Neural progenitor cell (in vitro differentiated cells): ENCODE measurements around the gene VAX1. TPM values are rescaled to one million over a fixed set of nuclear protein-coding genes. Genes with fewer than 3 reads are reported as not detected.
"Not testable (repeated sequence)": the region's sequence is repeated elsewhere in the genome, so short reads cannot be mapped to it uniquely, and the experiment has no call there.

Source experiments
- DNase-seq: peaks from one replicate; pipeline ENCODE4 v3.0.0-alpha.2; 2016; ENCODE audit warnings: low spot score
- H2AFZ ChIP-seq: fragments of 200-600 bp; sonication (generic); replicated peaks from 2 replicates; pipeline ENCODE4 v1.6.1; 2016; ENCODE audit warnings: antibody characterized with exemption
- H3F3A ChIP-seq: fragments of 200-600 bp; sonication (generic); 2 replicates; pipeline ENCODE4 v1.6.1; 2016; ENCODE audit warnings: antibody characterized with exemption, low read depth
- H3K27ac ChIP-seq: fragments of 200-600 bp; sonication (generic); 2 replicates; pipeline ENCODE4 v1.5.1; 2016; ENCODE audit warnings: mild to moderate bottlenecking
- H3K27me3 ChIP-seq: fragments of 200-600 bp; sonication (generic); 2 replicates; pipeline ENCODE4 v1.6.1; 2016; ENCODE audit warnings: mild to moderate bottlenecking, moderate library complexity
- H3K36me3 ChIP-seq: fragments of 200-600 bp; sonication (generic); 2 replicates; pipeline ENCODE4 v1.5.1; 2016
- H3K4me1 ChIP-seq: fragments of 200-600 bp; sonication (generic); 2 replicates; pipeline ENCODE4 v1.6.1; 2016; ENCODE audit warnings: mixed run types
- H3K4me2 ChIP-seq: fragments of 200-600 bp; sonication (generic); 2 replicates; pipeline ENCODE4 v1.6.1; 2016
- H3K4me3 ChIP-seq: fragments of 200-600 bp; sonication (generic); 2 replicates; pipeline ENCODE4 v1.5.1; 2016
- H3K79me2 ChIP-seq: fragments of 200-600 bp; sonication (generic); 2 replicates; pipeline ENCODE4 v1.6.1; 2016; ENCODE audit warnings: low read depth
- H3K9ac ChIP-seq: fragments of 200-600 bp; sonication (generic); 2 replicates; pipeline ENCODE4 v1.6.1; 2016
- H3K9me3 ChIP-seq: fragments of 200-600 bp; sonication (generic); 2 replicates; pipeline ENCODE4 v1.5.1; 2016; ENCODE audit warnings: low read depth
- H4K20me1 ChIP-seq: fragments of 200-600 bp; sonication (generic); 2 replicates; pipeline ENCODE4 v1.6.1; 2016; ENCODE audit warnings: low read depth
- H3K27ac Mint-ChIP-seq: 3 replicates; pipeline ENCODE4 v1.8.0; 2021; ENCODE audit warnings: mixed read lengths
- H3K27me3 Mint-ChIP-seq: 2 replicates; pipeline ENCODE4 v1.8.0; 2022; ENCODE audit warnings: low read depth, mild to moderate bottlenecking, inconsistent platforms, moderate library complexity, mixed read lengths; ENCODE audit not compliant: insufficient read depth
- H3K36me3 Mint-ChIP-seq: 3 replicates; pipeline ENCODE4 v1.8.0; 2021; ENCODE audit warnings: mixed read lengths
- H3K4me1 Mint-ChIP-seq: 3 replicates; pipeline ENCODE4 v1.8.0; 2021; ENCODE audit warnings: mixed read lengths
- H3K4me3 Mint-ChIP-seq: 3 replicates; pipeline ENCODE4 v1.8.0; 2021; ENCODE audit warnings: mild to moderate bottlenecking, moderate library complexity, mixed read lengths
- H3K9me3 Mint-ChIP-seq: 3 replicates; pipeline ENCODE4 v1.8.0; 2020; ENCODE audit warnings: mixed read lengths
- CTCF ChIP-seq: fragments of 200-600 bp; sonication (generic); IDR thresholded peaks from 2 replicates; pipeline ENCODE4 v1.5.1; 2017; ENCODE audit warnings: antibody characterized with exemption, mild to moderate bottlenecking
- EZH2 ChIP-seq: fragments of 200-600 bp; sonication (generic); IDR thresholded peaks from 2 replicates; pipeline ENCODE4 v1.6.1; 2017; ENCODE audit warnings: antibody characterized with exemption, mild to moderate bottlenecking, moderate library complexity
- EZH2phosphoT487 ChIP-seq: fragments of 200-600 bp; sonication (generic); IDR thresholded peaks from 2 replicates; pipeline ENCODE4 v1.6.1; 2017; ENCODE audit warnings: antibody characterized with exemption
- total RNA-seq: library from RNA; depleted of rRNA; stranded (reverse); fragments of >200 nt; gene quantifications from 2 replicates; pipeline ENCODE4 v1.2.3, GENCODE V29; 2015; ENCODE audit warnings: low replicate concordance

VAX1 gene
- total RNA-seq, 1 donor from 2014 or later, result not detected

GRCh38 chr10:117130346-117130745 lies 7.7 kb downstream of the VAX1 start:
- no peaks in the 10 kb centered on the region for H3K9me3 Mint-ChIP-seq
- no peak for DNase-seq
- no peaks in the 10 kb centered on the region for H3K79me2 ChIP-seq
- H3K27me3 ChIP-seq, result peaks cover 98% of the 10 kb centered on the region
- H3K9me3 ChIP-seq, result no peaks in the 10 kb centered on the region
- no peak overlapping the region for H2AFZ ChIP-seq
- H3K27ac Mint-ChIP-seq, result no peak overlapping the region
- no peak overlapping the region for H3K4me3 ChIP-seq
- TF ChIP-seq EZH2, result no peak
- no peak for TF ChIP-seq CTCF
- no peak for TF ChIP-seq EZH2phosphoT487
- peaks cover 48% of the 10 kb centered on the region for H4K20me1 ChIP-seq
- H3F3A ChIP-seq, result peaks cover 31% of the 10 kb centered on the region
- no peak overlapping the region for H3K9ac ChIP-seq
- H3K4me1 Mint-ChIP-seq, result peaks cover 36% of the 10 kb centered on the region
- peaks cover 52% of the 10 kb centered on the region for H3K27me3 Mint-ChIP-seq
- no peaks in the 10 kb centered on the region for H3K36me3 ChIP-seq
- H3K4me2 ChIP-seq, result no peak overlapping the region
- no peak overlapping the region for H3K27ac ChIP-seq
- H3K36me3 Mint-ChIP-seq, result peaks cover 3% of the 10 kb centered on the region
- no peak overlapping the region for H3K4me3 Mint-ChIP-seq
- H3K4me1 ChIP-seq, result peaks cover 37% of the 10 kb centered on the region

- Histone ChIP-seq H3F3A (peaks cover 14% of the 10 kb centered on the region), H4K20me1 (peaks cover 19% of the 10 kb centered on the region), H3K27me3 (peaks cover 76% of the 10 kb centered on the region), H3K4me1 (peaks cover 11% of the 10 kb centered on the region)
- H3K9me3 Mint-ChIP-seq, H3K36me3 Mint-ChIP-seq, H2AFZ ChIP-seq, DNase-seq, H3K36me3 ChIP-seq, H3K27ac Mint-ChIP-seq, H3K4me3 Mint-ChIP-seq, H3K27ac ChIP-seq, H3K79me2 ChIP-seq, H3K4me1 Mint-ChIP-seq, H3K4me2 ChIP-seq, H3K4me3 ChIP-seq, H3K9ac ChIP-seq, H3K9me3 ChIP-seq: not testable (repeated sequence)
- peaks cover 24% of the 10 kb centered on the region for H3K27me3 Mint-ChIP-seq
Measured at GRCh38 chr10:117126645-117127044, 11.4 kb downstream of the VAX1 start.

DNA sequence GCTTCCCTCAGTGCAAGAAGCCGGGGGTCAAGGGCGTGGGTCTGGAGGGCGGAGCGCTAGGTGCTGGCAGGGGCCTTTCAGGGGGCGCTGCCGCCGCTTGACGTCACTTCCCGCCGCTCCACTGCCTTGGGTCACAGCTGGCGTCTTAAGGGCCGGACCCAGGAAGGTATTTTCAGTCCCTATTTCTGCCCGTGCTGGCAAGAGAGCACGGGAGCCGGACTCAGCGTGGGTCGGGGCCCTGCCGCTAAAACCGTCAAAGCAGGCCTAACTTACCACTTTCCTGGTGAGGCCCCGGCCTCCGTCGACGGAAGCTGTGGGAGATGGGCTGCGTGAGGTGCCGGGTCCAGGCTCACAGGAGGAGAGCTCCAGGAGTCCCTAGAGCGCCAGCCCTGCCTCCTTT lies 12.0 kb downstream of the VAX1 start:
- peaks cover 20% of the 10 kb centered on the region for H3K27me3 Mint-ChIP-seq
- no peak overlapping the region for H3K4me3 Mint-ChIP-seq
- H3K9me3 Mint-ChIP-seq, result no peaks in the 10 kb centered on the region
- Histone ChIP-seq H3K27me3 (peaks cover 70% of the 10 kb centered on the region), H3K4me2 (no peak overlapping the region), H3K4me1 (peaks cover 5% of the 10 kb centered on the region), H3K9me3 (no peaks in the 10 kb centered on the region), H3K4me3 (no peak overlapping the region), H3K79me2 (no peaks in the 10 kb centered on the region), H2AFZ (no peak overlapping the region), H3K36me3 (no peaks in the 10 kb centered on the region), H3F3A (peaks cover 12% of the 10 kb centered on the region), H4K20me1 (peaks cover 13% of the 10 kb centered on the region), H3K27ac (no peak overlapping the region), H3K9ac (no peak overlapping the region)
- peaks cover 2% of the 10 kb centered on the region for H3K4me1 Mint-ChIP-seq
- H3K27ac Mint-ChIP-seq, result no peak overlapping the region
- H3K36me3 Mint-ChIP-seq, result no peaks in the 10 kb centered on the region
- DNase-seq, result no peak
- TF ChIP-seq CTCF, result no peak
- no peak for TF ChIP-seq EZH2
- no peak for TF ChIP-seq EZH2phosphoT487

GRCh38 chr10:117112220-117112619 lies 25.9 kb downstream of the VAX1 start:
- H3K27ac Mint-ChIP-seq, result no peak overlapping the region
- Histone ChIP-seq H3F3A (no peaks in the 10 kb centered on the region), H3K9me3 (no peaks in the 10 kb centered on the region), H3K27ac (no peak overlapping the region), H3K4me1 (no peaks in the 10 kb centered on the region), H3K4me3 (no peak overlapping the region), H3K36me3 (no peaks in the 10 kb centered on the region), H3K4me2 (no peak overlapping the region), H3K27me3 (peaks cover 35% of the 10 kb centered on the region), H3K9ac (no peak overlapping the region), H4K20me1 (no peaks in the 10 kb centered on the region), H2AFZ (no peak overlapping the region), H3K79me2 (no peaks in the 10 kb centered on the region)
- H3K27me3 Mint-ChIP-seq, result peaks cover 3% of the 10 kb centered on the region
- H3K4me1 Mint-ChIP-seq, result peaks cover 3% of the 10 kb centered on the region
- TF ChIP-seq EZH2 (no peak), CTCF (peak; percentile 55)
- no peaks in the 10 kb centered on the region for H3K9me3 Mint-ChIP-seq
- no peak overlapping the region for H3K4me3 Mint-ChIP-seq
- DNase-seq, result no peak
- no peaks in the 10 kb centered on the region for H3K36me3 Mint-ChIP-seq
